ENCODE data around the gene TEX35.

DNA sequence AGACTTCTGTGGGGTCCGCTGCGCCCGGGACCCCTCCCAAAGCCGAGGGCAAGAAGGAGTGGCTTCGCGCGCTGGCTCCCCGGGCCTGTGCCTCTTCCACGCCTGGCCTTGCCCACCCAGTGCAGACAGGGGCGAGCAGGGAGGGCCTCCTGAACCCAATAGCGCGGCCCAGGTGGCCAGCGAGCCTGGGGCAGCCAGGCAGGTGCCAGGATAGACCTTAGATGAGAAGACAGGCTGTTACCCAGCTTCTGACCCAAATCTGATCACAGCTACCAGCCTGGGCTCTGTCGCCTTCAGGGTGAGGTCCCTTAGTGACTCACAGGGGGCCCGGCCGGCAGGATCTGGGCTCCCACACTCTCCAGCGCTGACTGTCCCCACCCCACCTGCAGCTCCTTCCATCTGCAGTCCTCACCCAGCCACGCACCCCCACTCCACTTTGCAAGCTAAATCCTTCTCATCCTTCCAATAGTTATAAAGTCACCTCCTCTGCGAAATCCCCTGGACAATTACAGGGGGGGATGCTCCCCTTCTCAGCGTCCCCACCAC is 25.8 kb upstream of the TEX35 start:
- TF ChIP-seq, protein P1, sequence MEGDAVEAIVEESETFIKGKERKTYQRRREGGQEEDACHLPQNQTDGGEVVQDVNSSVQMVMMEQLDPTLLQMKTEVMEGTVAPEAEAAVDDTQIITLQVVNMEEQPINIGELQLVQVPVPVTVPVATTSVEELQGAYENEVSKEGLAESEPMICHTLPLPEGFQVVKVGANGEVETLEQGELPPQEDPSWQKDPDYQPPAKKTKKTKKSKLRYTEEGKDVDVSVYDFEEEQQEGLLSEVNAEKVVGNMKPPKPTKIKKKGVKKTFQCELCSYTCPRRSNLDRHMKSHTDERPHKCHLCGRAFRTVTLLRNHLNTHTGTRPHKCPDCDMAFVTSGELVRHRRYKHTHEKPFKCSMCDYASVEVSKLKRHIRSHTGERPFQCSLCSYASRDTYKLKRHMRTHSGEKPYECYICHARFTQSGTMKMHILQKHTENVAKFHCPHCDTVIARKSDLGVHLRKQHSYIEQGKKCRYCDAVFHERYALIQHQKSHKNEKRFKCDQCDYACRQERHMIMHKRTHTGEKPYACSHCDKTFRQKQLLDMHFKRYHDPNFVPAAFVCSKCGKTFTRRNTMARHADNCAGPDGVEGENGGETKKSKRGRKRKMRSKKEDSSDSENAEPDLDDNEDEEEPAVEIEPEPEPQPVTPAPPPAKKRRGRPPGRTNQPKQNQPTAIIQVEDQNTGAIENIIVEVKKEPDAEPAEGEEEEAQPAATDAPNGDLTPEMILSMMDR (conservative IDR thresholded peaks at IDR 0.05; ENCODE audit: low read length) = no peak
- no peak for TF ChIP-seq EZH2phosphoT487 (IDR thresholded peaks at IDR 0.05; ENCODE audit: borderline replicate concordance, low read depth, low read length)
